ENCODE data around the gene IFFO2. TPM values are rescaled to one million over a fixed set of nuclear protein-coding genes. Genes with fewer than 3 reads are reported as not detected.

The IFFO2 gene
- total RNA-seq, 1 donor: 3.3 TPM

DNA sequence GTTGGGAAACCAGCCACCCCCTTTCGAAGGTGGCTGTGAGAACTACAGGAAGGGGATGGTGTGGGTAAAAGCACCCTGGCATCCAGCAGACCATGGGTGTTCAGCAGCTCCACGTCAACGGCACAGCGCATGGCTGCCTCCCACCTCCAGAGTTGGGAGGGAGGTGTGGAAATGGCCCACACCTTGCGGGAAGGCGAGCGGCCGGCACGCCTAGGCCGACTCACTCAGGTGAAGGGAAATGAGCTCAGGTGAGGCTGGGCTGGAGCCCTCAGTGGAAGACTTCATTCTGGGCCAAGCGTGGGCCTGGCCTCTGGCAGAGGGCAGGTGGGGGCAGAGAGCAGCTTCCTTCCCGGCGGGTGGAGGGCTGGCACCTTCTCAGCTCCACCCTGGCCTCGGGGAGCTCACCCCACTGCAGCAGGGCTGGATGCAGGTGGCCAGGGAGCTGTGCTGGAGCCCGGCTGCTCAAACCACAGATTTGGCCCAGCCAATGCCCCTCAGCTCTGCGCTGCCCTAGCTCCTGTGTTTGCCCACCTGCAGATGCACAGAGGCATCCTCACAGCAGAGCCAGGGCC, 29.3 kb downstream of the IFFO2 start:
- TF ChIP-seq, protein P1, sequence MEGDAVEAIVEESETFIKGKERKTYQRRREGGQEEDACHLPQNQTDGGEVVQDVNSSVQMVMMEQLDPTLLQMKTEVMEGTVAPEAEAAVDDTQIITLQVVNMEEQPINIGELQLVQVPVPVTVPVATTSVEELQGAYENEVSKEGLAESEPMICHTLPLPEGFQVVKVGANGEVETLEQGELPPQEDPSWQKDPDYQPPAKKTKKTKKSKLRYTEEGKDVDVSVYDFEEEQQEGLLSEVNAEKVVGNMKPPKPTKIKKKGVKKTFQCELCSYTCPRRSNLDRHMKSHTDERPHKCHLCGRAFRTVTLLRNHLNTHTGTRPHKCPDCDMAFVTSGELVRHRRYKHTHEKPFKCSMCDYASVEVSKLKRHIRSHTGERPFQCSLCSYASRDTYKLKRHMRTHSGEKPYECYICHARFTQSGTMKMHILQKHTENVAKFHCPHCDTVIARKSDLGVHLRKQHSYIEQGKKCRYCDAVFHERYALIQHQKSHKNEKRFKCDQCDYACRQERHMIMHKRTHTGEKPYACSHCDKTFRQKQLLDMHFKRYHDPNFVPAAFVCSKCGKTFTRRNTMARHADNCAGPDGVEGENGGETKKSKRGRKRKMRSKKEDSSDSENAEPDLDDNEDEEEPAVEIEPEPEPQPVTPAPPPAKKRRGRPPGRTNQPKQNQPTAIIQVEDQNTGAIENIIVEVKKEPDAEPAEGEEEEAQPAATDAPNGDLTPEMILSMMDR (IDR thresholded peaks at IDR 0.05; ENCODE audit: insufficient read depth, low read length): no peak
- no peak for DNase-seq (ENCODE audit: low read depth)
- H3K4me3 ChIP-seq (ENCODE audit: low read depth, low read length): no peak overlapping the region

DNA sequence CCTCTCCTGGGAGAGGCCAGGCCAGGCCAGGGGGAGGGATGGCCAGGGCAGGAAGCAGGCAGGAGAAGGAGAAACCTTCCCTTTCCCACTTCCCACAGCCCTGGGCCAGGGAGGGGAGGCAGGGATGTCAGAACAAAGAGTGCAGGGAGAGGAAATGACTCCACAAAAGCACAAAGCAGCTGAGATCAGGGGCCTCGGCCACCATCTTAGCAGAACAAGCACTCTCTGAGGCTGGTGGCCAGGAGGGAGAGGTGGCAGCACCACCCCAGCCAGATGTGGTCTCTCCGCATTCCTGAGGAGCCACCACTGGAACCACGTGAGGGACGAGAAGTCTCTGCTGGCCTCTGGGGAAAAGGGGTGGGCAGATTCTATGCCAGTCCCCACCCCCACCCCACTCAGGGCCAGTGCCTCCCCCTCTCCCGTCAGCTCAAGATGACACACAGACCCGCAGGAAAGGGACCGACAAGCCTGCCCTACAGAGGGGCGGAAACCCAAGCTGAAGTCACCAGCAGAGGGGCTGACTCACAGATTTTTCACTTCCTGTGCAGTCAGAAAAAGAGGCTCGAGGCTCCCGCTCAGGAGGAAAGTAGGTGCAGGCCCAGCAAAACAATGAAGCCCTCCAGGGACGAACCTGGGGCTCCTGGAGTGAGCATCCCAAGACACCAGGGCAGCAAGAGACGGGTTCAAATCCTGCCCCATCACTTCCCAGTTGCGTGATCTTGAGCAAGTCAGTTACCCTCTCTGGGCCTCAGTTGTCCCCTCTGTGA, 30.0 kb downstream of the IFFO2 start:
- peak overlapping the region; percentile 10 for H3K4me3 ChIP-seq (ENCODE audit: low read depth, low read length)
- DNase-seq (ENCODE audit: low read depth): peak; percentile 90
- TF ChIP-seq, protein P1 (IDR thresholded peaks at IDR 0.05; ENCODE audit: insufficient read depth, low read length): no peak

DNA sequence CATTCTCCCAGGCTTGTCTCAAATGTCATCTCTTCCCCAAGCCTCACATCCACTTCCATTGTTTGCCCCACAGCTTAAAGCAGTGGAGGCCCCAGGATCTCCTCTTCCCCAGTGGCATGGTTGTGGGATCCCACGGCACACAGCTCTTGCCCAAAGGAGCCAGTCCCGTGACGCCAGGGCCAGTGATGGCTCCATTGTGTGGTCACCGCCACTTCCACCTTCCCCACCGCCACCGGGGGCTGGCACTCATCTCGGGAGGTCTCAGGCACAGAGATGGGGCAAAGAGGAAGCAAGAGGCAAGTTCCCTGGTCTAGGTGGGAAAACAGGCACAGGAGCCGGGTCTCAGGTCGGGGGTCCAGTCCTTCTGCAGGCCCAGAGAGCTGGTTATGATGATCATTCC, 31.2 kb downstream of the IFFO2 start:
- DNase-seq (ENCODE audit: low read depth): no peak
- H3K4me3 ChIP-seq (ENCODE audit: low read depth, low read length): no peak overlapping the region
- TF ChIP-seq, protein P1 (IDR thresholded peaks at IDR 0.05; ENCODE audit: insufficient read depth, low read length): no peak

DNA sequence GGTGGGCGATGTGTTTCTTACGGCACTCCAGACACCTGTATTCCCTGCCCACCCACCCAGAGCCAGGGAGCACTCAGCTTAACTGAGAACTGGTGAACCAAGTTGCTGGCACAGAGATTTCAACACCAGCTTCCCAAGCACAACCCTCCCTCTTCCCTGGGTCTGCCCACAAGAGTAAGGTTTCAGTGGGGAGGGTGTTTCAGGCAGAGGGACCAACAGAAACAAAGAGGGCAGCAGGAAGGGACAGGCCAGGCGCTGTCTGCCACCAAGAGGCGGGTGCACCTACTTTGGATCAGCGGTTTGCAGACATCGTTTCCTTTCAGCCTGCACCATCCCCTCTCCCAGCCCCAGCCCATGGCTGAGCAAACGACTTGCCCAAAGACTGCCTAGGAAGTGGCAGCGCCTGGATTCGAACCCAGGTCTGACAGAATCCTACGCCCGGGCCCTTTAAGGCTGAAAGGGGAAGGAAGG, 32.2 kb downstream of the IFFO2 start:
- H3K4me3 ChIP-seq (ENCODE audit: low read depth, low read length): no peak overlapping the region
- DNase-seq (ENCODE audit: low read depth): no peak

DNA sequence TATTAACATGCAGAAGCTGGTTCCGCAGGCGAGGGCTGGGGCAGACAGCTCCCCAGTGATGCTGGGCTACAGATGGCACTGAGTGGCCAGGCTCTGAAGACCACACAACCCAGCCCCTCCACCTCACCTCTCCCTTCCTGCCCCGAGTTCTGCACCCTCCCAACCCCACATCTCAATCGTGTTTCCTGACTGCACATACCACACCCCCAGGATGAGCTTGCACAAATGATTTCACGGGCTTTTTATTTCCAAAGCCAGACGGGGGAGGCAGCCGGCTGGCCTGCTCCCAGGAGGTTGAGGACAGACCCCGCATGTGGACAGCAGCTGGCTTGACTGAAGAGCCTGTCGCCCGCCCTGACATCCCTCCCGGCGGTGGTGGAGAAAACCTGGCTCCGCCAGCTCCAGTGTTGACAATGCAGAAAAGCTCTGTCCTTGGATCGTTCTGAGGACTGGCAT, 32.7 kb downstream of the IFFO2 start:
- TF ChIP-seq, protein P1 (IDR thresholded peaks at IDR 0.05; ENCODE audit: insufficient read depth, low read length): no peak
- no peak for DNase-seq (ENCODE audit: low read depth)
- H3K4me3 ChIP-seq (ENCODE audit: low read depth, low read length): no peak overlapping the region

More for the DNA sequence above, 32.2 kb downstream of the IFFO2 start:
- TF ChIP-seq, protein P1 (IDR thresholded peaks at IDR 0.05; ENCODE audit: insufficient read depth, low read length): no peak

DNA sequence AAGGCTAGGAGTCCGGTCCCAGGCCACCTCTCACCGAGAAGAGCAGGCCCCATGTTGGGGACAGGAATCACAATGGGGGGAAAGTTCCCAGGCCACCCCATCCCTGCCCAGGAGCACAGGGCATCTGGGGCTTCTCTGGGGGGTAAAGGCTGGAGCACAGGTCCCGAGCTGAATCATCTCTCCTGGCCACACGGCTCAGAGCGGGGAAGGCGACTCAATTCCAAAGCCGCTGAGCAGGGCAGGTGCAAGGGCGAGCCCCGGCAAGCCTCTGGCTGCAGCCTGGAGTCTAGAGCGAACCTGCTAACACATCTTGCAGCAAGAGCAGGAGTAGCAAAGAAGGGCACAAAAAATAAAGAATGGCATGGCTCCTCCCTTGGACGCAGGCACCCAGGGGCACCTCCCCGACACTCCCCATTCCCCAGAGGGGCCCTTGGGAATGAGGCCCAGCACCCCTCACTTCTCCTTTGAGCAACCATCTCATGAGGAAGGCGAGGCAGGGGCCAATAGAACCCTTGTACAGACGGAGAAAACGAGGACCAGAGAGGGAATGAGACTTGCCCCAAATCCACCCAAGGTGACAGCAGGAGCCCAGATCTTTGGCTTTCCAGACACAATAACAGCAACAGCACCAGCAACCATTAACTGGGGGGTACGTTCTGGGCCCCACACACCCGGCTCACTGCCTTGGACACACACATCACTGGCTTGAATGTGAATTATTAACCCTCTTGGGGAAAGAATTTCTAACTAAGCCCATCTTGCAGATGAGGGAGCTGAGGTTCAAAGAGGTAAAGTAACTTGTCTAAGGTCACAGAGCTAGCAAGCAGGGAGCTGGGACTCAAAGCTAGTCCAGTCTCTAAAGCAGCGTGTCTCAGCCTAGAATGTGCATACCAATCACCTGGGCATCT, 33.4 kb downstream of the IFFO2 start:
- TF ChIP-seq, protein P1 (IDR thresholded peaks at IDR 0.05; ENCODE audit: insufficient read depth, low read length): no peak
- H3K4me3 ChIP-seq (ENCODE audit: low read depth, low read length): no peak overlapping the region
- no peak for DNase-seq (ENCODE audit: low read depth)
